GM18507 (cell line): Measurements from ENCODE around the gene POU2AF2.
"Not testable (repeated sequence)": the region's sequence is repeated elsewhere in the genome, so short reads cannot be mapped to it uniquely, and the experiment has no call there.

ENCODE experiments used
- DNase-seq: peaks from one replicate; pipeline ENCODE4 v3.0.0; 2011; ENCODE audit warnings: low read depth; ENCODE audit not compliant: insufficient read length; ENCODE audit errors: extremely low spot score
- FAIRE-seq: peaks from 2 replicates; lab custom pipeline; 2011; peaks lifted over from hg19 to GRCh38; lab: Jason Lieb, UNC

POU2AF2 gene

DNA sequence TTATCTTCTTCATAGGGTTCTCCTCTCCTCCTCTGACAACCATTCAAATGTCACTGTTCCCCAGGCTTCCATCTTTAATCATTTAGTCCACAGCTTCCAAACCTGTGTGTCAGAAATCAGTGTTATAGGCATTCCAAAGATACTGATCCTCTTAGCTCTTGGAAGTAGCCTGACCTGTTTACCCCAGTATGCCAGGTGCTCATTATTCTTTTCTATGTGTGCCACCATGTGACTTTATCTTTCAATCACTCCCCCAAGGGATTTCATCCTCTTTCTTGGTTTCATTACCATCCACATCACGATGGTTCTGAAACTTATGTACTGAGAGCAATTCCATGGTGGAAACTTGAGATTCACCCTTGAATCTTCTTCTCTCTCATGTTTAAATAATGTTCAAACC, 7.6 kb downstream of the POU2AF2 start:
- DNase-seq, result no peak
- no peak for FAIRE-seq

DNA sequence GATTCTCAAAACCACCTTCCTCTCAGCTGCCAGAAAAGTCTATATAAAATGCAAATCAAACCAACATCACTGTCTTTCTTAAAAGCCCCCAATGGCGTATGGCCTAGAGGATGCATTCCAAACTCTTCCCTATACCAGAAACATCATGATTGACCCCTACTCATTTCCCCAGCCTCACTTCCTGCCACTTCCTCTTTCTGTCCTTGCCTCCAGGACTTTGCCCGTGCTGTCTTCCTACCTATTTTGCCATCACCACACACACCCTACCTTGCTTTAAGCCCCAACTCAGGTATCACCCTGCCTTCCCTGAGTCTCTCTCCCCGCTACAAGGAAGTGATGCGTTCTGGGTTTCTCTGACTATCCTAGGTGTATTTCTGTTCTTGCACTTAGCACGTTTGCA, 8.1 kb downstream of the POU2AF2 start:
- no peak for FAIRE-seq
- DNase-seq, result no peak

DNA sequence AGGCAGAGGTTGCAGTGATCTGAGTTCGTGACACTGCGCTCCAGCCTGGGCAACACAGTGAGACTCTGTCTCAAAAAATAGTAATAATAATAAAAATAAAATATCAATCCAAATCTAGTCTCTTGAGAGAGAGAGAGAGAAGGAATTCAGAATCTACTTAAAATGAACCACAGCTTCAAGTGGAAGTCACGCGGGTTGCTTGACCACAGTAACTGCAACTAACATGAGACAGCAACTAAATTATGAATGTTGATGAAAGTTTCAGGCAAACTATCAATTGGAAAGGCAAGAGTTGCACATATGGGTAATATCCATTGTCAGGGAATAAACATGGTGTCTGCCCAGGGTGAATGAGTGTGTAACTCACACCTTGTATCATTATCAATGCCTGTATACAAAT, 12.5 kb downstream of the POU2AF2 start:
- no peak for FAIRE-seq

DNA sequence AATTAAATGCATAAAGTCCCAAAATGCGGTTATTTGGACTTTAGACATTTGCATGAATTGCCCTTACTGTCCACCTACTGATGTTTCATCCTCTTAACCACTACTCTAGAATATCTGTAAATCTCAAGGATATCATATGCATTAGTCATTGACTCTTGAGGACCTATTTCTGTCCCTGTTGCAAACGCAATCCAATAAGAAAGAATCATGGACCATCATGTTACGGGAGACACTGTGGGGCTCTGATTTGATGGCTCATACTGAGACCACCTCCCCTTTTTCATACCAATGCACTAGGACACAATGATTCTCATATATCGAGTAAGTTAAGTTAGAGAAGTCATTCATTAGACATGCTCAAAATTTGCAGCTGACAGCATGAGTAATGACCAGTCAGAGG, 14.4 kb downstream of the POU2AF2 start:
- DNase-seq (no peak), FAIRE-seq (no peak)

More for the DNA sequence above, 12.5 kb downstream of the POU2AF2 start:
- no peak for DNase-seq

DNA sequence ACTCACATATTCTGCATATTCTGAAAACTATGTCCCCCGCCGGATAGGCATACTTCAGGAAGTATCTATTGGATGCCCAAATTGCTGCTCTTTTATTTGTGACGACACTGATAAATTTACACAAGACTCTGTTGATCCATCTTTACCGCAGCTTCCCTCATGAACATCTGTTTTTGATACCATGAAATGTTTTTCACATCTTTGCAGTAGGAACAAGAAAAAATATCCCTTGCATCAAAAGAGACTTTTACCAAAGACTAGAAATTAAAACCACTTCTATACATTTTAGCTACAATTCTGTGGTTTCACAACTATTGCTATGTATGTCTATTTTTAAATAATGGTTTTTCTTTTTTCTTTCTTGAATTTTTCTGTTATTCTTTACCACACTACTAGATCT, 15.3 kb downstream of the POU2AF2 start:
- peak; percentile 9 for FAIRE-seq
- no peak for DNase-seq

DNA sequence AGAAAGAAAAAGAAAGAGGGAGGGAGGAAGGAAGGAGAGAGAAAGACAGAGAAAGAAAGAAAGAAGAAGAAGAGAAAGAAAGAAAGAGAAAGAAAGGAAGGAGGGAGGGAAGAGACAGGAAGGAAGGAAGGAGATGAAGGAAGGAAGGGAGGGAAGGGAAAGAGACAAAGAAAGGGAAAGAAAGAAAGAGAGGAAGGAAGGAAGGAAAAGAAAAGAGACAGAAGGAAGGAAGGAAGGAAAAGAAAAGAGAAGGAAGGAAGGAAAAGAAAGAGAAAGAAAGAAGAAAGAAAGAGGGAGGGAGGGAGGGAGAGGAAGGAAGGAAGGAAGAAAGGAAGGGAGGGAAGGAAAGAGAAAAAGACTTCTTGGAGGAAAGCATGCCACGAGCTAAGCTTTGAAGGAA, 19.1 kb downstream of the POU2AF2 start:
- FAIRE-seq (no peak), DNase-seq (no peak)

DNA sequence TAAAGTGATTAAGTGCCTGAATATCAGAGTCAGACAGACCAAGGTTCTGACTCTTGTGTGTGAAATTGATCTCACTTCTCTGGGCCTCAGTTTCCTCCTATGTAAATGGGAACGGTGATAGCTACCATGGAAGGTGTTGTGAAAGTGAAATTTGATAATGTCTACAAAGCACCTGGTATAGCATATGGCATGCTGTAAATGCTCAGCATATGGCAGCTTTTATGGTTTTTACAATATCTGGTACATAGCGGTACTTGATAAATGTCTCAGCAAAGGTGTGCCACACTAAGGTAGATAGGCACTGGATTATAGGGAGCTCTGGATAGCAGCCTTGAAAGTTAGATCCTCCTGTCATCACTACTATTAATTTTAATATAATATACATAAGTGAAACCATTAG, 19.9 kb downstream of the POU2AF2 start:
- FAIRE-seq (no peak), DNase-seq (no peak)

DNA sequence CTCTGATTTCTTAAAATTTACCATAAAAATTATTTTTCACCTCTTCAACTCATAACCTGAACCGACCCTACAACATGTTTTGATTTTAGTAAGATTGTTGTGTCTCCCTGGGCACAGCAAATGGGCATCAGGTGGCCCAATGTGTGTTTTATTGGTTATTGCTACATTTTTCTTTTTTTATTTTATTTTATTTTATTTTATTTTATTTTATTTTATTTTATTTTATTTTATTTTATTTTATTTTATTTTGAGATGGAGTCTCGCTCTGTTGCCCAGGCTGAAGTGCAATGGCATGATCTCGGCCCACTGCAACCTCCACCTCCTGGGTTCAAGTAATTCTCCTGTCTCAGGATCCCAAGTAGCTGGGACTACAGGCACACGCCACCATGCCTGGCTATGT, 22.8 kb downstream of the POU2AF2 start:
- not testable (repeated sequence) for FAIRE-seq, DNase-seq

DNA sequence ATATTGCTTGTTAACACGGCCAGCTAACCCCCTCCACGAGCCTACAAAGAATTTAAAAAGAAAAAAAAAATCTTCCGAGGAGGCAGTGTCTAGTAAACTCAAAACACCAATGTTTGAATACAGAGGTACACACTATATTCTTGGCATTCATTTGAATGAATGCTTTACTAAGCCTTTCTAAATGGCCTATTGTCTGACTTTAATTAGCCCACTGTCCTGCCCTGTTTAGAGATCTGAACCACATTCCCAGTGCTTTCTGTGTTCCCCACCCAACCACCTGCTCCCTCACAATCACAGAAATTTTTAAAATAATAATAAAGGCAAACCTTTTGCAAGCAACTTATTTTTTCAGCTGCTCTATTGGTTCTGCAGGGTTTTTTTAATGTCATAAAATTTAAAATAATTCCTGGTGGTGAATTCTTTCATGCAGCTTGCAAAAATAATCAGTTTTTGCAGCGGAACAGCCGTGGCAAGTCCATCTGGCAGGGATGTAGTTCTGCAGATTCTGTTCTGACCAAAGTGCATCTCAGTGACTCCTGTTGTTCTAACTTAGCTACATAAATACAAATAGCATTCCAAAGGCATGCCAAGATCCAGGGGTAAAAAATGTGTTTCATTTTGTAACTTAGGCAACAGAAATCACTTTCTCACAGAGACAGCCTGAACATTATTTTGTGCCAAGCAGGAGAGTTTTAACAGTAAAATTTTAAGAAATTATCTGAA, 23.8 kb downstream of the POU2AF2 start:
- FAIRE-seq (no peak), DNase-seq (no peak)

DNA sequence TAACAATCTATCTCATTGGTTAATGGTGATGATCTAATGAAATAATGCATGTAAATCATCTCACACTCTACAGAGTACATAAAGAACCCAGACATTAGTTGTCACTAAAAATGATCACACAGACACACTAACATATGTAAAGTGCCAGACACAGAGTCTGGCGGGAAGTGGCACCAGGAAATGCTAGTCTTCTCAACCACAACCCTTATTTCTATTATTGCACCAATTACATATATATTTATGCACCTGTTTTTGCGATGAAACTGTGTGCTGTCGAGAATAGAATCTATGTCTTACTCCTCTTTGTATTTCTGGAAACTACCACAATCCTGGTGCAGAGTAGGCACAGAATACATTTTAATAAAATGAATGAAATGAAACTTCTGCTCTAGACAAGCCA, 26.9 kb downstream of the POU2AF2 start:
- DNase-seq (no peak), FAIRE-seq (no peak)

DNA sequence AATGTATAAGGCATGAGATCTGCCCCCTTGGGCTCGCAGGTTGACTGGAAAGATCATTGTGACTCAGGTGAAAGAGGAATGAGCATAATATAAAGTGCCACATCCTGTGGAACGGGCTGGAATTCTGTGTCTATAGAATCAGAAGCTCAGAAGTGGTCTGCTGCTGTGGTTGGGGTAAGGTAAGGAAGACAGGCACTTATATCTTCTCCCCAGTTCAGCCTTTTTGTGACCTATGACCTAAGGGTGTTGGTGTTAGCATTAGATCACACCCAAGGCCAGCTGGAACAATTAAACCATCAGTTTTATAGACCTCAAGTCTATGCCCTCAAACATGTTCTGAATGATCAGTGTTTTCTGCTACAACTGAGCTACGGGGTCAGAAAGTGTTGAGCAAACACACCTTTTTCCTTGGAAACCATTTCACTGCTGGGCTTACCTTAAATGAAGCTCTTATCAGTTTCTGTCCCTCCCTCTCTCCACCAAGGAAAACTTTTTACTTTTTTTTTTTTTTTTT, 37.1 kb downstream of the POU2AF2 start:
- DNase-seq, result no peak

DNA sequence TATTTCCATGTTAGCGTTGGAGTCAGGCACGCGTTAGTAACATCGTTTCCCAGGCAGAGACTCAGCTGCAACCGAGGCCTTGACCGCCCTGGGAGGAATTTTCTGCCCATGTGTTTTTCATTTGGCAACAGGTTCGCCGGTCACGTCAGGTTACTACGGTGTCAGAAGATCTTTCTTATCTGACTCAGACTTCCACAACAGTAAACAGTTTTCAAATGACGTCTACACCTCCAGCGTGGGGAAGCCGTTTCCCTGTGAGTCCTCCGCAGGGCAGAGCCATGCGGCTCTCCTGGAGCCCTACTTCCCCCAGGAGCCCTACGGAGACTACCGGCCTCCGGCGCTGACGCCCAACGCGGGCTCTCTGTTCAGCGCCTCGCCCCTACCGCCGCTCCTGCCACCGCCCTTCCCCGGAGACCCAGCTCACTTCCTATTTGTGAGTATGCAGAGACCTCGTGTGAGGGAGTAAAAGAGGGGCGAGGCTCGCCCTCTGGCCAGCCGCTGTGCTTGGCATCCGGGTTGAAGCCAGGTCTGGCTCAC, 38.5 kb downstream of the POU2AF2 start:
- DNase-seq (no peak), FAIRE-seq (no peak)

More for the DNA sequence above, 37.1 kb downstream of the POU2AF2 start:
- no peak for FAIRE-seq

DNA sequence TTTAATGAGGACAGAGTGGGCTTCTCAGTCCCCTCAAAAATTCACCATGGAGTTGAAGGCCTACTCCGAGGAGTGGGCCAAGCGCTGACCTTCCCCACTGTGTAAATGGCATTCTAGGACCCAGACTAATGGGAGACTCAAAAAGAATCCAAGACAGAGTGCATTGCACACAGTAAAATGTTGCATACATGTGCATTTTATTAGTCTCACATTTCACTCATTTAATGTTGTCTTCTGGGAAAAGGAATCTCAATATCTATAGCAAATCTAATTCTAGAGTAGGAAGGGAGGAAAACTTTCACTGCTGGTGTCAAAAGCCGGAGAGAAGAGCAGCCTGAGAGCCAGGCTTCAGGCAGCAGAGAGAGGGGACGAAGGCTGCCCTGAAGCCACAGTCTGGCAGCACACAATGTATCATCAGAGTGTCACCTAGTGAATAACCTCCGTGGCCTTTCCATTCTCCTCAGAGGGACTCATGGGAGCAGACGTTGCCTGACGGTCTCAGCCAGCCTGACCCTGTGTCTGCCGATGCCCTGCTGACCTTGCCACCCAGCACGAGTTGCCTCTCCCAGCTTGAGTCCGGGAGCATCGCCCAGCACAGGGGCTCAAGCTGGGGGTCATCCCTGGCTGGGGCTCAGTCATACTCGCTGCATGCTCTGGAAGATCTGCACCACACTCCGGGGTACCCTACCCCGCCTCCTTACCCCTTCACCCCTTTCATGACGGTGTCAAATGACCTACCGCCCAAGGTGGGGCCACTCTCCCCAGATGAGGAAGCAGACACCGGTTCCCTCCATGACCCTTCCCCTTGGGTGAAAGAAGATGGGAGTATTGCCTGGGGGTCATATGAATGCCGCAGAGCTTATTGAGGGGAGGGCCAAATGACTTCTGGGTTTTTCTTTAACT, 39.9 kb downstream of the POU2AF2 start:
- DNase-seq, result no peak
- FAIRE-seq, result no peak

DNA sequence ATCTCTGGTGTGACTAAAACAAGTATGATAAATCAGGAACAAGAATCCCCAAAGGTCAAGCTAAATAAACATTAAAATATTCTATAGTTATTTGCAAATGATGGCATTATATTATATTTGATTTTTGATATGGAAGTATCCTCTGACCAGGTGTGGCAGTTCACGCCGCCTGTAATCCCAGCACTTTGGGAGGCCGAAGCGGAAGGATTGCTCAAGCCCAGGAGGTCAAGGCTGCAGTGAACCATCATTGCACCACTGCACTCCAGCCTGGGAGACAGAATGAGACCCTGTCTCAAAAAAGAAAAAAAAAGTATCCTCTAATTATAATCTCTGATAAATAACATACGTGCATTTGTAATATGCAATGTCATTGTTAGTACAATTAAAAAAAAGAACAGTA, 46.2 kb downstream of the POU2AF2 start:
- DNase-seq (no peak), FAIRE-seq (no peak)

DNA sequence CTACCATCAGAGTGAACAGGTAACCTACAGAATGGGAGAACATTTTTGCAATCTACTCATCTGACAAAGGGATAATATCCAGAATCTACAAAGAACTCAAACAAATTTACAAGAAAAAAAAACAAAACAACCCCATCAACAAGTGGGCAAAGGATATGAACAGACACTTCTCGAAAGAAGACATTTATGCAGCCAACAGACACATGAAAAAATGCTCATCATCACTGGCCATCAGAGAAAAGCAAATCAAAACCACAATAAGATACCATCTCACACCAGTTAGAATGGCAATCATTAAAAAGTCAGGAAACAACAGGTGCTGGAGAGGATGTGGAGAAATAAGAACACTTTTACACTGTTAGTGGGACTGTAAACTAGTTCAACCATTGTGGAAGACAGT, 46.9 kb downstream of the POU2AF2 start:
- DNase-seq, FAIRE-seq: not testable (repeated sequence)

DNA sequence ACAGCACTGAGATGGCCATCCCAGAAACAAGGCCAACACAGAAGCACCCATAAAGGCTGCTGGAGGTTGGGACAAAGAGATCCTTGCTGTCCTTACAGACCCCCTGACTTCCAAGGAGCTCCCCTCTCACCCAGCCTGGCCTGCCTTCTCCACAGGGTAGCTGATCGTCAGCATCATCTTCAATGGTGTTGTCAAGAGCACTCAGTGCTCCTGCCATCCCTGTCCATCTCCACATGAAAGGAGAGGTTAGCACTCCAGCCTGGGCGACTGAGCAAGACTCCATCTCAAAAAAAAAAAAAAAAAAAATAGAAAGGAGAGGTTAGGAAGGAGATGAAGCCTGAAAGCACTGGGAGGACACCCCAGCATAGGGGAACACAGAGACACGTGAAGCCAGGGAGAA, 50.7 kb downstream of the POU2AF2 start:
- no peak for FAIRE-seq
- DNase-seq, result no peak

DNA sequence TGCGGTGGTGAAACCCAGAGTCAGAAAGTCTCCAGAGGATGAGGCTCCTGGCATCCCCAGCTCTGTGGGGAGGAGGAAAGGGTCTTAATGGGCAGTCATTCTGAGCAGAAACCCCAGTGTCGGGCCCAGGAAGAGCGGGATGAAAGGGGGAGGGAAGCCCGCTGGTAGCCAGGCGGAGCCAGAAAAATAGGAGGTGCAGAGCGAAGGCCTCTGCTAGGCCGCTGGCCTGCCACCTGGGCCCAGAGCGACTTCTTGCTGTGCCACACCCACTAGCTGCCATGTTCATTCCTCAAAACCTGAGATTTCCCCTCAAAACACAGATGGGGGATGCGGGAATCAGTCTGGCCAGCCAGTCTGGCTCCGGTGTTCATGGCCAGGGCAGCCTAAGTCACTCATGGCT, 52.2 kb downstream of the POU2AF2 start:
- DNase-seq, result no peak
- FAIRE-seq, result no peak

DNA sequence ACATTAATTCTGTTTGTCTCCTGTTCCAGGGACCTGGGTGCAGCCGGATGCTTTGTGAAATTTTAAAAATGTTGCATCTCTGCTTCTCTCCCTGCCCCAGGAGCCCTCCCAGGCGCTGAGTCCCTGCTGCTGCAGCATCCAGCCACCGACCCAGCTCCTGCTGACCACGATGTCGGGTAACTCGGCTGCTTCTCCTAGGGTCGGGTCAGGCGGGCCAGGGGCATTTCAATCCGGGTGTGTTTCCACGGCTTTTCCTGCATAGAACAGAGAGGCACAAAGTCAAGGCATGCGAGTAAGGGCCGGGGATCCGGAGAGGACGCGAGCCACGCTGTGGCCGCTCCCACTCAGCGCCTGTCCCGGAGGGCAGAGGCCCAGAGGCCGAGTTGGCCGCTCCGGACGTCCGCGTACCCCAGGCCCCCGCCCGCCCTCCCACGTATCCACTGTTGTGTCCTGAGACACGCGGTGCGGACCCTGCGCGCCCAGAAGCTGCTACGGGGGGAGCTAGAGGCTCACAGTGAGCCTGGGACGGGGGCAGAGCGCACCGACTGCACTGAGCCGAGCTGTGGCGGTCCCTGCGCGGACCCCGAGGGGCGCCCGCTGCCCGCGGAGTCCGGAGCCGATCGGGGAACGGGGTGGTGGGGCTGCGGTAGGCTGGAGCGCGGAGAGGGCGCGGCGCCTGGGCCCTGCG, 53.0 kb downstream of the POU2AF2 start, which contains the start of gene POU2AF3:
Gene POU2AF3 (plus strand): TSS at position 134 of the 688 bp plus-strand sequence. CDS start 36 bp downstream, at position 170.
- DNase-seq (no peak), FAIRE-seq (no peak)

DNA sequence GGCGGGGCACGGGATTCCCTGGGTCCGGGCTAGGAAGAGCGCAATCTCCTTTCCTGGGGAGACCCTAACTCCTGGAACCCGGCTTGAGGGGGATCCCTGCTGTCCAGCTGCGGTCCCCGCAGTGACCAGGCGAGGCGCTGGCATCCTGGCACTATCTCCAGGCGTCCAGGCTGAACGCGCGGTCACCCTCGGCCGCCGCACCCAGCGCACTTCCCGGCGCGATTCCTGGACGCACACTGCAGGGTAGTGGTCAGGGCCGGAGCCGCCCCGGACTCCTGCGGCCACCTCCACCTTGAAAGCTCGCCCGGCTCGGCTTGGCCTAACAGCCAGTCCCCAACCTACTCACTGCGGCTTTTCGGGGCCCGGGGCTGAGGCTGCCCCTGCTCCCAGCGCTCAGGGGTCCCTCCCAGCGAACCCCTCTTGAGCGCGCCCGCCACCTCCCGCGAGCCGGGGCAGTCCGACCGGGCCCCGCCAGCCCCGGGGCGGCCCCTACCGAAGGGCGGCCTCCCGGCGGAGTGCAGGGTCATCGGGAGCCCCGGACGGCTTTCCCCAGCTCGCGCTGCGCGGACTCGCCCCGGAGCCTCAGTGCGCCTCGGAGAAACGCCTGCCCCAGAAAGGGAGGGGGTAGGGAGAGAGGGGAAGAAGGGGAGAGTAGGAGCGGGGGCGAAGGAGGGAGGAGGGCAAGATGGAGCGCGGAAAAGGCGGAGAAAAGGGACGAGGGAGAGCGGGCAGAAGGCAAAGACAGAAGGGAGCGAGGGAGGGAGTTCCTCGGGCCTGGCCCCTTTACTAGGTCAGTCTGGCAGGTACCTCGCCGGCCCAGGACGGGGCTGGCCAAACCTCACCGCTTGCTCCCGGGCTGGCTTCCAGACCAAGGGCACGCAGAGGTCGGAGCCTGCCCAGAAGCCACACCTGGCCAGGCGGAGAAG, 53.8 kb downstream of the POU2AF2 start:
- DNase-seq, result no peak
- no peak for FAIRE-seq
